DND-41 (cell line): ENCODE data around the gene RUFY3.

ENCODE experiments used
- EZH2 ChIP-seq: IDR thresholded peaks from 3 replicates; pipeline ENCODE4 v1.6.1; 2012; ENCODE audit warnings: borderline replicate concordance, low read depth, mild to moderate bottlenecking, moderate library complexity, low read length, inconsistent platforms; ENCODE audit not compliant: severe bottlenecking
- TF ChIP-seq, protein P1 (sequence below): IDR thresholded peaks from 2 replicates; pipeline ENCODE4 v1.5.1; 2012; ENCODE audit warnings: borderline replicate concordance, low read length, moderate library complexity, mild to moderate bottlenecking; ENCODE audit not compliant: poor library complexity, severe bottlenecking; ENCODE audit errors: extremely low read depth

DNA sequence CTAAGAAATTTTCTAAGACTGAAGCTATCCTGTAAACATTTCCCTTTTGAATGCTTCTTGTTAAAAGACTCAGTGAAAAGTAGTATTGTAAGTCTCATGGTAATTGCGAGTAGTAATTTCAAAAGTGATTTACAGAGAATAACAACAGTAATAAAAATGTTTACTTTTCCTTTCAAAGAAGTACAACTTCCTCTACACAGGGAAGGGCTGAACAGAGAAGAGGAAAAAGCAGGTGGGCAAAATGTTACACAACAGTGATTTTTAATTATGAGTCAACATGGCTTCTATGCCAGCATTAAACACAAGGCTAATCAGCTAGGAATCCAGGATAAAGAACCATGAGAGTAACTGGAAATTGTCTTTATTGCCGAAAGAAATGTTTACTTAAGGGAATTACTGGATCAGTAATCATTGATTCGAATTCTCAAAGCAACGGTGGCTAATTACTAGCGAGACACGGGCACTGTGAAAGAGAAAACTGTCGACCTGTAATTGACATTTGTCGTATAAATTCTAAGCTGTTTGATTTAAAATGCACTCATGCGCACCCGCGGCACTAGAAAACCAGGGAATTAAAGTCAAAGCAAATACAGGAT is 18.0 kb upstream of the RUFY3 start:
- no peak for TF ChIP-seq EZH2
- TF ChIP-seq, protein P1, sequence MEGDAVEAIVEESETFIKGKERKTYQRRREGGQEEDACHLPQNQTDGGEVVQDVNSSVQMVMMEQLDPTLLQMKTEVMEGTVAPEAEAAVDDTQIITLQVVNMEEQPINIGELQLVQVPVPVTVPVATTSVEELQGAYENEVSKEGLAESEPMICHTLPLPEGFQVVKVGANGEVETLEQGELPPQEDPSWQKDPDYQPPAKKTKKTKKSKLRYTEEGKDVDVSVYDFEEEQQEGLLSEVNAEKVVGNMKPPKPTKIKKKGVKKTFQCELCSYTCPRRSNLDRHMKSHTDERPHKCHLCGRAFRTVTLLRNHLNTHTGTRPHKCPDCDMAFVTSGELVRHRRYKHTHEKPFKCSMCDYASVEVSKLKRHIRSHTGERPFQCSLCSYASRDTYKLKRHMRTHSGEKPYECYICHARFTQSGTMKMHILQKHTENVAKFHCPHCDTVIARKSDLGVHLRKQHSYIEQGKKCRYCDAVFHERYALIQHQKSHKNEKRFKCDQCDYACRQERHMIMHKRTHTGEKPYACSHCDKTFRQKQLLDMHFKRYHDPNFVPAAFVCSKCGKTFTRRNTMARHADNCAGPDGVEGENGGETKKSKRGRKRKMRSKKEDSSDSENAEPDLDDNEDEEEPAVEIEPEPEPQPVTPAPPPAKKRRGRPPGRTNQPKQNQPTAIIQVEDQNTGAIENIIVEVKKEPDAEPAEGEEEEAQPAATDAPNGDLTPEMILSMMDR = no peak
